ENCODE data around the gene DOCK8. TPM values are rescaled to one million over a fixed set of nuclear protein-coding genes. Genes with fewer than 3 reads are reported as not detected.

The DOCK8 gene
- polyA plus RNA-seq, 1 donor (not counting 4 experiments of a cell fraction or from before 2014, with no cell fraction given) = 1.5 TPM

DNA sequence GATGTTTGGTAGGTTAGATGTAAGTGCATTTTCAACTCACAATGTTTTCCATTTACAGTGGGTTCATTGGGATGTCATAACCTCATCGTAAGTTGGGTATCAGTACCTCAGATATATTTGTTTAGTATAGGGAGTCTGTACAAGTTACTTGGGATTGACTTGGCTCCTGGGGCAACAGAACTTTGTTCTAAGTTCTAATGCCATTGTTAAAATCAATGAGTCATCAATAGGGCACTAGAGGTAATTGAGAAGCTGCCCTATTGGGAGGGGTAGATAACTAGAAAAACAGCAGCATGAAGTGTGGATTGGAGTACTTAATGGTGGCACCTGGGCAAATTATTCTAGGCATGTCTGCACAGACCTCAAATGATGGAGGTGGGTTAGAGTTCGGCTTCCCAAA, 272.8 kb downstream of the DOCK8 start:
- no peaks in the 10 kb centered on the region for H3K9me1 ChIP-seq (ENCODE audit: control insufficient read depth, extremely low read depth, insufficient read depth, low read length)
- no peaks in the 10 kb centered on the region for H3K9me3 ChIP-seq (ENCODE audit: control insufficient read depth, low read depth, low read length)
- TF ChIP-seq, protein P1, sequence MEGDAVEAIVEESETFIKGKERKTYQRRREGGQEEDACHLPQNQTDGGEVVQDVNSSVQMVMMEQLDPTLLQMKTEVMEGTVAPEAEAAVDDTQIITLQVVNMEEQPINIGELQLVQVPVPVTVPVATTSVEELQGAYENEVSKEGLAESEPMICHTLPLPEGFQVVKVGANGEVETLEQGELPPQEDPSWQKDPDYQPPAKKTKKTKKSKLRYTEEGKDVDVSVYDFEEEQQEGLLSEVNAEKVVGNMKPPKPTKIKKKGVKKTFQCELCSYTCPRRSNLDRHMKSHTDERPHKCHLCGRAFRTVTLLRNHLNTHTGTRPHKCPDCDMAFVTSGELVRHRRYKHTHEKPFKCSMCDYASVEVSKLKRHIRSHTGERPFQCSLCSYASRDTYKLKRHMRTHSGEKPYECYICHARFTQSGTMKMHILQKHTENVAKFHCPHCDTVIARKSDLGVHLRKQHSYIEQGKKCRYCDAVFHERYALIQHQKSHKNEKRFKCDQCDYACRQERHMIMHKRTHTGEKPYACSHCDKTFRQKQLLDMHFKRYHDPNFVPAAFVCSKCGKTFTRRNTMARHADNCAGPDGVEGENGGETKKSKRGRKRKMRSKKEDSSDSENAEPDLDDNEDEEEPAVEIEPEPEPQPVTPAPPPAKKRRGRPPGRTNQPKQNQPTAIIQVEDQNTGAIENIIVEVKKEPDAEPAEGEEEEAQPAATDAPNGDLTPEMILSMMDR (optimal IDR thresholded peaks at IDR 0.05 in 1 of 3, IDR thresholded peaks at IDR 0.05 in 1 of 3, conservative IDR thresholded peaks at IDR 0.05 in 1 of 3; ENCODE audit: extremely low read depth in 1 of 3, insufficient read depth in 2 of 3, low read length in 3 of 3) = no peak
- TF ChIP-seq EZH2 (IDR thresholded peaks at IDR 0.05; ENCODE audit: low read length) = no peak
- H3K4me1 ChIP-seq (ENCODE audit: control insufficient read depth, extremely low read depth, insufficient read depth, low read length) = no peaks in the 10 kb centered on the region
- FAIRE-seq (no peak), DNase-seq (ENCODE audit: low read depth, low spot score) (no peak)
- dilution Hi-C loops (cut with MboI; ENCODE audit: extremely low pct_ligation_motif_present, low sequenced_read_pairs) = no loop called here
- no peaks in the 10 kb centered on the region for H4K20me1 ChIP-seq (ENCODE audit: control insufficient read depth, extremely low read depth, insufficient read depth, low read length)
- H3K4me3 ChIP-seq (ENCODE audit: control insufficient read depth in 2 of 3, extremely low read depth in 1 of 3, insufficient read depth in 2 of 3, low read depth in 1 of 3, low read length in 3 of 3) = no peak overlapping the region
- H3K27ac ChIP-seq (ENCODE audit: control insufficient read depth, insufficient read depth, low read length) = no peak overlapping the region
- H2AFZ ChIP-seq (ENCODE audit: control insufficient read depth, low read length) = no peak overlapping the region
- no peak overlapping the region for H3K4me2 ChIP-seq (ENCODE audit: control insufficient read depth, extremely low read depth, insufficient read depth, low read depth, low read length)
- no peaks in the 10 kb centered on the region for H3K27me3 ChIP-seq (ENCODE audit: control insufficient read depth, extremely low read depth, insufficient read depth, low read length)
- no peaks in the 10 kb centered on the region for H3K36me3 ChIP-seq (ENCODE audit: control insufficient read depth in 2 of 2, extremely low read depth in 1 of 2, insufficient read depth in 2 of 2, low read length in 2 of 2)
- no peaks in the 10 kb centered on the region for H3K79me2 ChIP-seq (ENCODE audit: control insufficient read depth, insufficient read depth, low read length)
- no peak overlapping the region for H3K9ac ChIP-seq (ENCODE audit: control insufficient read depth, extremely low read depth, insufficient read depth, low read length)

- no peak for FAIRE-seq
- Histone ChIP-seq H3K4me1 (ENCODE audit: control insufficient read depth, extremely low read depth, insufficient read depth, low read length) (no peaks in the 10 kb centered on the region), H2AFZ (ENCODE audit: control insufficient read depth, low read length) (no peak overlapping the region)
These were observed 273.8 kb downstream of the DOCK8 start for GRCh38 chr9:488448-488847.

More at GRCh38 chr9:488448-488847, 273.8 kb downstream of the DOCK8 start:
- Histone ChIP-seq H3K9me3 (ENCODE audit: control insufficient read depth, low read depth, low read length) (no peaks in the 10 kb centered on the region), H4K20me1 (ENCODE audit: control insufficient read depth, extremely low read depth, insufficient read depth, low read length) (no peaks in the 10 kb centered on the region), H3K36me3 (ENCODE audit: control insufficient read depth in 2 of 2, extremely low read depth in 1 of 2, insufficient read depth in 2 of 2, low read length in 2 of 2) (no peaks in the 10 kb centered on the region), H3K27ac (ENCODE audit: control insufficient read depth, insufficient read depth, low read length) (no peak overlapping the region), H3K9ac (ENCODE audit: control insufficient read depth, extremely low read depth, insufficient read depth, low read length) (no peak overlapping the region), H3K79me2 (ENCODE audit: control insufficient read depth, insufficient read depth, low read length) (no peaks in the 10 kb centered on the region), H3K4me3 (ENCODE audit: control insufficient read depth in 2 of 3, extremely low read depth in 1 of 3, insufficient read depth in 2 of 3, low read depth in 1 of 3, low read length in 3 of 3) (no peak overlapping the region), H3K27me3 (ENCODE audit: control insufficient read depth, extremely low read depth, insufficient read depth, low read length) (no peaks in the 10 kb centered on the region), H3K9me1 (ENCODE audit: control insufficient read depth, extremely low read depth, insufficient read depth, low read length) (no peaks in the 10 kb centered on the region), H3K4me2 (ENCODE audit: control insufficient read depth, extremely low read depth, insufficient read depth, low read depth, low read length) (no peak overlapping the region)
- DNase-seq (ENCODE audit: low read depth, low spot score) = no peak
- dilution Hi-C loops (cut with MboI; ENCODE audit: extremely low pct_ligation_motif_present, low sequenced_read_pairs) = no loop called here
- TF ChIP-seq, protein P1 (optimal IDR thresholded peaks at IDR 0.05 in 1 of 3, IDR thresholded peaks at IDR 0.05 in 1 of 3, conservative IDR thresholded peaks at IDR 0.05 in 1 of 3; ENCODE audit: extremely low read depth in 1 of 3, insufficient read depth in 2 of 3, low read length in 3 of 3) = no peak
- no peak for TF ChIP-seq EZH2 (IDR thresholded peaks at IDR 0.05; ENCODE audit: low read length)
